ENCODE data around the gene SLC22A12.
"Not testable (repeated sequence)": the region's sequence is repeated elsewhere in the genome, so short reads cannot be mapped to it uniquely, and the experiment has no call there.

GRCh38 chr11:64561429-64561828, 29.6 kb upstream of the SLC22A12 start:
- TF ChIP-seq CTCF (IDR thresholded peaks at IDR 0.05; ENCODE audit: extremely low read depth in 1 of 2, insufficient read depth in 1 of 2, low read depth in 1 of 2, low read length in 2 of 2); POLR2AphosphoS5 (IDR thresholded peaks at IDR 0.05; ENCODE audit: insufficient read depth, low read depth, low read length); POLR2A (IDR thresholded peaks at IDR 0.05; ENCODE audit: low read depth, low read length); GATA2 (IDR thresholded peaks at IDR 0.05; ENCODE audit: insufficient read depth, insufficient read length, low read depth, low read length); MAX (IDR thresholded peaks at IDR 0.05; ENCODE audit: insufficient read depth, insufficient read length); EZH2 (IDR thresholded peaks at IDR 0.05; ENCODE audit: borderline replicate concordance, low read depth, low read length, severe bottlenecking); MYC (IDR thresholded peaks at IDR 0.05; ENCODE audit: low read depth, low read length); FOS (IDR thresholded peaks at IDR 0.05; ENCODE audit: borderline replicate concordance, insufficient read depth, low read length); JUN (IDR thresholded peaks at IDR 0.05; ENCODE audit: borderline replicate concordance, insufficient read depth, insufficient read length, low read depth): not testable (repeated sequence)
